Measurements from ENCODE around the gene LIN7C. TPM values are rescaled to one million over a fixed set of nuclear protein-coding genes. Genes with fewer than 3 reads are reported as not detected.

Gene LIN7C
- total RNA-seq, 1 experiment from 2014 or later: 39.8 TPM

GRCh38 chr11:27455667-27456066 lies 50.9 kb downstream of the LIN7C start:
- no peaks in the 10 kb centered on the region for H3K9me3 ChIP-seq
- H3K27me3 Mint-ChIP-seq (ENCODE audit: insufficient read depth, unreplicated experiment): no peaks in the 10 kb centered on the region
- peaks cover 34% of the 10 kb centered on the region for H3K4me1 ChIP-seq
- H3K4me3 Mint-ChIP-seq (ENCODE audit: unreplicated experiment): peak overlapping the region; percentile 27
- H3K4me3 ChIP-seq (ENCODE audit: low read depth, low read length): no peak overlapping the region
- CTCF ChIA-PET: interaction anchor here (0.6 to 0.9 kb wide), 2 partner anchors 9 to 60 kb away, joined by 3 read pairs; no protein-coding TSS in a partner anchor
- POLR2A ChIA-PET: interaction anchor here (0.8 kb wide), 1 partner anchor 17 kb away, joined by 4 read pairs; the partner anchor contains the start of gene LGR4
- intact Hi-C loops (cut with micrococcal nuclease; ENCODE audit: unreplicated experiment): no loop called here
- no peak for DNase-seq
- no peaks in the 10 kb centered on the region for H3K36me3 ChIP-seq (ENCODE audit: control insufficient read depth, insufficient read depth, low read length)
- no peaks in the 10 kb centered on the region for H3K27me3 ChIP-seq (replicated peaks; ENCODE audit: control insufficient read depth, insufficient read depth, low read length)
- peaks cover 6% of the 10 kb centered on the region for H3K36me3 Mint-ChIP-seq (ENCODE audit: insufficient read depth, unreplicated experiment)
- TF ChIP-seq CTCF (IDR thresholded peaks at IDR 0.05; ENCODE audit: insufficient read depth in 1 of 2, low read depth in 1 of 2, low read length in 1 of 2, severe bottlenecking in 1 of 2, unreplicated experiment in 1 of 2): no peak
- no TSS peak for BruUV-seq (replicated peaks)
- H3K4me1 Mint-ChIP-seq (ENCODE audit: low read depth, unreplicated experiment): peaks cover 43% of the 10 kb centered on the region
- peaks cover 10% of the 10 kb centered on the region for H3K9me3 Mint-ChIP-seq (ENCODE audit: unreplicated experiment)
- H3K27ac Mint-ChIP-seq (ENCODE audit: unreplicated experiment): peak overlapping the region; percentile 55

GRCh38 chr11:27453701-27454100 lies 52.9 kb downstream of the LIN7C start:
- TF ChIP-seq CTCF (IDR thresholded peaks at IDR 0.05; ENCODE audit: insufficient read depth in 1 of 2, low read depth in 1 of 2, low read length in 1 of 2, severe bottlenecking in 1 of 2, unreplicated experiment in 1 of 2): no peak
- H3K4me3 ChIP-seq (ENCODE audit: low read depth, low read length): no peak overlapping the region
- Mint-ChIP-seq H3K4me1 (ENCODE audit: low read depth, unreplicated experiment) (peaks cover 38% of the 10 kb centered on the region), H3K4me3 (ENCODE audit: unreplicated experiment) (no peak overlapping the region), H3K27ac (ENCODE audit: unreplicated experiment) (no peak overlapping the region), H3K27me3 (ENCODE audit: insufficient read depth, unreplicated experiment) (no peaks in the 10 kb centered on the region), H3K9me3 (ENCODE audit: unreplicated experiment) (peaks cover 10% of the 10 kb centered on the region), H3K36me3 (ENCODE audit: insufficient read depth, unreplicated experiment) (peaks cover 6% of the 10 kb centered on the region)
- H3K9me3 ChIP-seq: no peaks in the 10 kb centered on the region
- peaks cover 34% of the 10 kb centered on the region for H3K4me1 ChIP-seq
- POLR2A ChIA-PET: no interaction called here
- H3K27me3 ChIP-seq (replicated peaks; ENCODE audit: control insufficient read depth, insufficient read depth, low read length): no peaks in the 10 kb centered on the region
- no peak for DNase-seq
- intact Hi-C loops (cut with micrococcal nuclease; ENCODE audit: unreplicated experiment): no loop called here
- H3K36me3 ChIP-seq (ENCODE audit: control insufficient read depth, insufficient read depth, low read length): no peaks in the 10 kb centered on the region
- CTCF ChIA-PET: no interaction called here
- no TSS peak for BruUV-seq (replicated peaks)

- DNase-seq: no peak
- Mint-ChIP-seq H3K4me3 (ENCODE audit: unreplicated experiment) (no peak overlapping the region), H3K9me3 (ENCODE audit: unreplicated experiment) (peaks cover 10% of the 10 kb centered on the region), H3K4me1 (ENCODE audit: low read depth, unreplicated experiment) (peaks cover 26% of the 10 kb centered on the region), H3K27ac (ENCODE audit: unreplicated experiment) (no peak overlapping the region), H3K36me3 (ENCODE audit: insufficient read depth, unreplicated experiment) (no peaks in the 10 kb centered on the region), H3K27me3 (ENCODE audit: insufficient read depth, unreplicated experiment) (no peaks in the 10 kb centered on the region)
- no TSS peak for BruUV-seq (replicated peaks)
- ChIA-PET CTCF (no interaction called here), POLR2A (no interaction called here)
- Histone ChIP-seq H3K27me3 (replicated peaks; ENCODE audit: control insufficient read depth, insufficient read depth, low read length) (no peaks in the 10 kb centered on the region), H3K36me3 (ENCODE audit: control insufficient read depth, insufficient read depth, low read length) (no peaks in the 10 kb centered on the region), H3K4me3 (ENCODE audit: low read depth, low read length) (no peak overlapping the region), H3K9me3 (no peaks in the 10 kb centered on the region), H3K4me1 (peaks cover 31% of the 10 kb centered on the region)
- intact Hi-C loops (cut with micrococcal nuclease; ENCODE audit: unreplicated experiment): no loop called here
- TF ChIP-seq CTCF (IDR thresholded peaks at IDR 0.05; ENCODE audit: insufficient read depth in 1 of 2, low read depth in 1 of 2, low read length in 1 of 2, severe bottlenecking in 1 of 2, unreplicated experiment in 1 of 2): no peak
These were observed 54.4 kb downstream of the LIN7C start for GRCh38 chr11:27452147-27452546.
